ENCODE measurements around the gene MAML2.

MAML2 gene

DNA sequence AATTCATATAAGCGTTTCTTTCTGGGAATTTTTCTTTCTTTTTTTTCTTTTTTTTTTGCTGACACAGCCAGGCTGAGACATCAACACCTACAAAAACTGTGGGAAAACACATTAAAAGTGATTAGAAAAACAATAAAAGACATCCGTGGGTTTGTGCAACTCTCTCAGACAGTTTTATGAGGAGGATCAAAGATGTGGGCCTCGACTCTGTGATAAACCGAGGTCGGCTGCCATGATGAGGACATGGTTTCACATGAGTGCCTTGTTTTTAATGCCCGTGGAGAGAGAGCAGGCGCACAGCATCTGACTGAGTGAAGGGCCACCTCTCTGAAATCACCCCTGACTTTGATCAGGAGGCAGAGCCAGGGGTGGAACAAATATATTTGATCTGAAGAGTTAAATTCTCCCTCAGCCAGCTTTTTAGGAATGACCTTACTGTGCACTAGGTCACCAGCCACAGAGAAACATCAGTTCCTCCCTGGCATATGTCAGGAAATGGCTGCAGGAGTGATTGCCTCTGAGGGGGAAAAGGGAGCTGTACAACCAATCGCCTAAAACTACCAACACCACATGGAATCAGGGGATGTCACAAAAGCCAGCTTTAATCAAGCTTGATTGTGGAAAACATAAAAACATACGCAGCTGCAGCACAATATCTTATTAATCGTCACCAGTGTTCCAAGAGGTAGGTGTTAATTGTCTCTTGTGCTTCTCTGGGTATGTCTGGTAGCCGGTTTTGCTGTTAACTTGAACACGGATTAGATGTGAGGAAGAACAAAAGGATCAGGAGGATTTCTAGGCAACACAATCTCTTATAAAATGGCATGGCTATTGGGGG lies 164.7 kb downstream of the MAML2 start:
- TF ChIP-seq, protein P1, sequence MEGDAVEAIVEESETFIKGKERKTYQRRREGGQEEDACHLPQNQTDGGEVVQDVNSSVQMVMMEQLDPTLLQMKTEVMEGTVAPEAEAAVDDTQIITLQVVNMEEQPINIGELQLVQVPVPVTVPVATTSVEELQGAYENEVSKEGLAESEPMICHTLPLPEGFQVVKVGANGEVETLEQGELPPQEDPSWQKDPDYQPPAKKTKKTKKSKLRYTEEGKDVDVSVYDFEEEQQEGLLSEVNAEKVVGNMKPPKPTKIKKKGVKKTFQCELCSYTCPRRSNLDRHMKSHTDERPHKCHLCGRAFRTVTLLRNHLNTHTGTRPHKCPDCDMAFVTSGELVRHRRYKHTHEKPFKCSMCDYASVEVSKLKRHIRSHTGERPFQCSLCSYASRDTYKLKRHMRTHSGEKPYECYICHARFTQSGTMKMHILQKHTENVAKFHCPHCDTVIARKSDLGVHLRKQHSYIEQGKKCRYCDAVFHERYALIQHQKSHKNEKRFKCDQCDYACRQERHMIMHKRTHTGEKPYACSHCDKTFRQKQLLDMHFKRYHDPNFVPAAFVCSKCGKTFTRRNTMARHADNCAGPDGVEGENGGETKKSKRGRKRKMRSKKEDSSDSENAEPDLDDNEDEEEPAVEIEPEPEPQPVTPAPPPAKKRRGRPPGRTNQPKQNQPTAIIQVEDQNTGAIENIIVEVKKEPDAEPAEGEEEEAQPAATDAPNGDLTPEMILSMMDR (conservative IDR thresholded peaks at IDR 0.05; ENCODE audit: low read length): no peak
- DNase-seq (ENCODE audit: low read depth): no peak
- H3K4me3 ChIP-seq (ENCODE audit: low read length): no peak overlapping the region

DNA sequence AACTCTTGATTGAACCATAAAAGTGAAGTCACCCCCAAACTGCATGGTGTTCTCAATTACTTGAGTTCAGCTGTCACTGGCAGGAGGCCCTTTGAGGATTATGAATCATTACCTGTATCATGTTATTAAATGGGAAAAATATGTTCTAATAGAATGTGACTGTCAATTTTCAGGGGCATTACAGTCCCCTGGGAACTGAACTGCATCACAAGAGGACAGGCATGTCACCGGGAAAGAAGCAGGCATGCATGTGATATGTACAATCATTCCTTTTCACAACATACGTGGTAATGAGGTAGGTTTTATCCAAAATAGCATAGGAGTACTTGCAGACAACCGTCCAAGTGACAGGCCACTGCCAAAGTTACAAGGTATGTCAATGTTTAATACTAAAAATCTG lies 165.8 kb downstream of the MAML2 start:
- no peak overlapping the region for H3K4me3 ChIP-seq (ENCODE audit: low read length)
- TF ChIP-seq, protein P1 (conservative IDR thresholded peaks at IDR 0.05; ENCODE audit: low read length): no peak
- DNase-seq (ENCODE audit: low read depth): no peak

DNA sequence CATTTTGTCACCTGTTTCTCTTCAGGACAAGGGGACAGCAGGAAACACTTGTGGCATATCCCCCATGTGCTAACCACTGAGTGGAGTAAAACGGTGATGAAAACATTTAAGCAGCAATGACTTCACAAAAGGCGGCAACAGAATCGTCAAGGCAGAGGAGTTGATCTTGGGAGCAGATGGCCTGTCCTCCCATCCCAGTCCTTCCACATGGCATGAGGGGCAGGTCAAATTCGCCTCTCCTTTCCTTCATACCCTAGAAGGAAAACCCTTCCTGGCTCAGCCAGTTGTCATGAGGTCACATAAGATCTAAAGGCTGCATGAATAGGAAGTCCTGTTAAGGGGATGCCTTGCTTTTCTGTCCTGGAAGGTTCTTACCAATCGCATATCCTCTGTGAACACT lies 169.1 kb downstream of the MAML2 start:
- no peak overlapping the region for H3K4me3 ChIP-seq (ENCODE audit: low read length)
- TF ChIP-seq, protein P1 (conservative IDR thresholded peaks at IDR 0.05; ENCODE audit: low read length): no peak
- DNase-seq (ENCODE audit: low read depth): no peak

DNA sequence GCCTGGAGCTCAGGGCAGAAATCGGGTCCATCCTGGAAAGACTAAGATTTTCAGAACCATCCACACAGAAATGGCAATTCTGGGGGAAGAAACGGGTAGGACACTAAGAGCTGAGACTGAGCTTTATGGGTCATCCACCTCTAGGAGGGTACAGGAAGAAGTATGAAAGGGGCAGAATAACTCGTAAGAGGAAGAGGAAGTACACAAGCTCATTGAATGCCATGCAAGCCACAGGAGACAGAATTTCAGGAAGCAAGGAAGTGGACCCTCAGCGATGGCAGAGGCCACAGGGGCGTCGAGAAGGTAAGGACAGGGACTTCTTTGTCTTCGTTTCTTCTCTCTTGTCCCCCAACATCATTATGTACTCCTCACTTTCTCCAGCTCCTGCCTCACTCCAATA lies 169.6 kb downstream of the MAML2 start:
- TF ChIP-seq, protein P1 (conservative IDR thresholded peaks at IDR 0.05; ENCODE audit: low read length): no peak
- no peak overlapping the region for H3K4me3 ChIP-seq (ENCODE audit: low read length)
- no peak for DNase-seq (ENCODE audit: low read depth)

DNA sequence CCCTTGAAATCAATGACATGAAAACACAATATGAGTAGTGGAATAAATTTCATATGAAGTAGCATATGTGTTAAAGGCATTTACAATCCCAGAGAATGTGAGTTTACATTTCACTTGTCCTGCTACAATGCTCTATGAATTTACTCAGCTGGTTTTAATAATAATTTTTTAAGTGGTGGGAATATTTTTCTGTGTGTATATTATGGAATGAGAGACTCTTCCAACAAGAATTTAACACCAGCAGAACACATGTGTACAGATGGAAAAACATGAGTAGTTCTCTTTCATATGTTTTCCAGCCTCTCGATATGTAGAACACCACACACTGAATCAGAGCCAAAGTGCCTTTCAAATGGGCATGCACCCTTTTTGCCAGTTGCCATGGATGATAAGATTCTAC lies 170.4 kb downstream of the MAML2 start:
- peak; percentile 43 for DNase-seq (ENCODE audit: low read depth)
- no peak overlapping the region for H3K4me3 ChIP-seq (ENCODE audit: low read length)
- TF ChIP-seq, protein P1 (conservative IDR thresholded peaks at IDR 0.05; ENCODE audit: low read length): no peak

DNA sequence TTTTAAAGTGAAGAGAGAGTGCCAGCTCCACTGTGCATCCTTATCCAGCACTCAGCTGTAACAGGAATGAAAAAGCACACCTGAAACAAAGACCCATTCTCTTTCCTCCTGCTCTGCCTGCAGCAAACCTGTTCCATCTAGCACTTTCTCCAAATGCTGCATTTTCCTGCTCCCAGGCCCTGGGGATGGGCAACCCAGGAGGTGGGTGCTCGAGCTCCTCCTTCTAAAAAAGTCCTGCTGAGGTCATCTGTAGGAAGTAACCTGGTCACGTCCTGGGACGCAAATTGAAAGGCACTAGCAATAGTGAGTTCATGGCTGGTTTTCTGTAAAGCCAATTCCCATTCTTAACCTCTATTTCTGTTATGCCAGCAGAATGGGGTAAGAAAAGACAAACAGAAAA lies 173.7 kb downstream of the MAML2 start:
- H3K4me3 ChIP-seq (ENCODE audit: low read length): no peak overlapping the region
- TF ChIP-seq, protein P1 (conservative IDR thresholded peaks at IDR 0.05; ENCODE audit: low read length): no peak
- DNase-seq (ENCODE audit: low read depth): no peak

DNA sequence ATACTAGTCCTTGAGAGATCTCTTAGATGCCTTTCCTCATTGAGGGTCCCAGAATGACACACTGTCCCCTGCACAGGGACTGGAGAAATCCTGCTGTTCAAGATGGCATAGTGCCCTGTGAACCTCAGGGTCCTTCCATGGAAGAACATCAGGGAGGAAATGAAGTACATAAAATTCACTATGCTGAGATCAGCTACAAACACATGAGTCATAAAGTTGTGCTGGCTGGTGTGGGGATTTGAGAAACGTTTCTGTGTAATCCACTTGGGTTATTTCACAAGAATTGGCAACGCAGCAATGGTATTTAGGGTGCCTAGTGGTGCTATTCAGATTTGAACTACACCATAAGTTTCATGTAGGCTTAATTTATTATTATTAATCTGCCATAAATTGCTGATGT lies 174.4 kb downstream of the MAML2 start:
- no peak overlapping the region for H3K4me3 ChIP-seq (ENCODE audit: low read length)
- TF ChIP-seq, protein P1 (conservative IDR thresholded peaks at IDR 0.05; ENCODE audit: low read length): peak; percentile 20
- DNase-seq (ENCODE audit: low read depth): peak; percentile 96

Data from AG10803 (cell line).